GM12878 (cell line): ENCODE measurements around the gene TSPAN5. TPM values are rescaled to one million over a fixed set of nuclear protein-coding genes. Genes with fewer than 3 reads are reported as not detected.
A peak's percentile ranks its signal among the peaks of the same experiment; 100 is the strongest.

Experiments used
- ATAC-seq: fragments of 200-7000 bp; cut with Tn5 transposase; 3 replicates; pipeline ENCODE4 v1.9.1; 2020; ENCODE audit warnings: mild to moderate bottlenecking, moderate library complexity
- BruUV-seq: library from RNA; stranded (reverse); fragments of 400-500 nt; replicated peaks from 2 replicates; lab custom pipeline; 2021; lab: Mats Ljungman, UMichigan
- CTCF ChIA-PET: fragments of 300-600 bp; sonication (Branson Sonifier 250); formaldehyde crosslinking; extraction: SDS; loops from one replicate; lab custom pipeline; 2021; ENCODE audit warnings: inconsistent platforms; lab: Yijun Ruan, JAX
- POLR2A ChIA-PET: fragments of 350-600 bp; formaldehyde crosslinking; extraction: SDS; loops from one replicate; lab custom pipeline; 2021; ENCODE audit warnings: inconsistent platforms; lab: Charles Lee
- RAD21 ChIA-PET: fragments of 300-600 bp; sonication (Branson Sonifier 250); formaldehyde crosslinking; loops from one replicate; lab custom pipeline; 2023; ENCODE audit warnings: antibody characterized with exemption; ENCODE audit not compliant: unreplicated experiment; lab: Charles Lee
- SMC1A ChIA-PET: fragments of 300-600 bp; sonication (Branson Sonifier 250); formaldehyde crosslinking; loops from one replicate; lab custom pipeline; 2023; ENCODE audit not compliant: unreplicated experiment, uncharacterized antibody; lab: Charles Lee
- DNase-seq: peaks from one replicate; pipeline ENCODE4 v3.0.0-alpha.2; 2011; ENCODE audit warnings: low read depth, low spot score
- FAIRE-seq: peaks from 3 replicates; lab custom pipeline; 2011; peaks lifted over from hg19 to GRCh38; lab: Jason Lieb, UNC
- H2AFZ ChIP-seq: 2 replicates; pipeline ENCODE4 v1.6.0; 2011; ENCODE audit warnings: low read depth, low read length, control low read depth; ENCODE audit not compliant: control insufficient read depth
- H3K27ac ChIP-seq: 2 replicates; pipeline ENCODE4 v1.5.1; 2011; ENCODE audit warnings: control low read depth; ENCODE audit not compliant: control insufficient read depth, insufficient read depth
- H3K27me3 ChIP-seq, 2 experiments: replicated peaks in 1 of 2; 2 replicates each; pipeline versions ENCODE4 v1.6.0 to v1.6.1; 2011; ENCODE audit warnings: low read length in 1 of 2; ENCODE audit not compliant: control insufficient read depth in 2 of 2, insufficient read depth in 2 of 2
- H3K36me3 ChIP-seq, 2 experiments: 2 replicates each; pipeline ENCODE4 v1.5.1; 2011; ENCODE audit warnings: low read length in 1 of 2; ENCODE audit not compliant: control insufficient read depth in 2 of 2, insufficient read depth in 2 of 2
- H3K4me1 ChIP-seq: 2 replicates; pipeline ENCODE4 v1.6.1; 2011; ENCODE audit warnings: mild to moderate bottlenecking, low read length, moderate library complexity, mixed read lengths; ENCODE audit not compliant: control insufficient read depth, insufficient read depth
- H3K4me2 ChIP-seq: 2 replicates; pipeline ENCODE4 v1.6.0; 2011; ENCODE audit warnings: control low read depth; ENCODE audit not compliant: control insufficient read depth, insufficient read depth
- H3K4me3 ChIP-seq: fragments of 200-600 bp; sonication (generic); 2 replicates; pipeline ENCODE4 v1.5.1; 2016
- H3K79me2 ChIP-seq: 2 replicates; pipeline ENCODE4 v1.6.0; 2011; ENCODE audit warnings: low read length; ENCODE audit not compliant: control insufficient read depth, insufficient read depth
- H3K9ac ChIP-seq: 2 replicates; pipeline ENCODE4 v1.8.0; 2011; ENCODE audit warnings: low read length, control low read depth, mixed read lengths; ENCODE audit not compliant: control insufficient read depth, insufficient read depth
- H3K9me3 ChIP-seq: replicated peaks from 3 replicates; pipeline ENCODE4 v1.5.1; 2011; ENCODE audit warnings: mild to moderate bottlenecking, low read length; ENCODE audit not compliant: control insufficient read depth, insufficient read depth
- H4K20me1 ChIP-seq: 2 replicates; pipeline ENCODE4 v1.6.0; 2011; ENCODE audit not compliant: control insufficient read depth, insufficient read depth
- BMI1 ChIP-seq: fragments of 450-650 bp; IDR thresholded peaks from 2 replicates; pipeline ENCODE4 v1.6.1; 2016; ENCODE audit warnings: mild to moderate bottlenecking, moderate library complexity, borderline replicate concordance
- CTCF ChIP-seq, 3 experiments: IDR thresholded peaks in 2 of 3; conservative IDR thresholded peaks in 1 of 3; 2 replicates each; pipeline ENCODE4 v1.5.1; 2011; ENCODE audit warnings: low read depth in 3 of 3, low read length in 3 of 3, mild to moderate bottlenecking in 3 of 3, control low read depth in 2 of 3, moderate library complexity in 2 of 3, inconsistent platforms in 1 of 3, mixed read lengths in 1 of 3; ENCODE audit not compliant: control insufficient read depth in 2 of 3, insufficient read depth in 1 of 3; ENCODE audit errors: extremely low read depth in 1 of 3
- EED ChIP-seq: sonication (generic); IDR thresholded peaks from 2 replicates; pipeline ENCODE4 v1.6.1; 2016; ENCODE audit warnings: antibody characterized with exemption, low read depth
- EGR1 ChIP-seq, 2 experiments: IDR thresholded peaks; 1 replicate in 1 of 2; 2 replicates in 1 of 2; pipeline ENCODE4 v1.6.1; 2011 to 2012; ENCODE audit warnings: low read depth in 2 of 2, low read length in 2 of 2, borderline replicate concordance in 1 of 2, mild to moderate bottlenecking in 1 of 2, moderate library complexity in 1 of 2
- ESRRA ChIP-seq: IDR thresholded peaks from 2 replicates; pipeline ENCODE4 v1.6.1; 2012; ENCODE audit warnings: mild to moderate bottlenecking, low read length, improper control_type of control experiment
- GATAD2B ChIP-seq: fragments of 450-650 bp; conservative IDR thresholded peaks from 2 replicates; pipeline ENCODE4 v1.6.1; 2017; ENCODE audit warnings: low read depth, mild to moderate bottlenecking, moderate library complexity
- HCFC1 ChIP-seq: fragments of 150-350 bp; IDR thresholded peaks from 2 replicates; pipeline ENCODE4 v1.6.1; 2014; ENCODE audit warnings: low read length
- IKZF2 ChIP-seq, 2 experiments: fragments of 450-650 bp; IDR thresholded peaks; 2 replicates each; pipeline ENCODE4 v1.6.1; 2017; ENCODE audit warnings: mild to moderate bottlenecking in 2 of 2, moderate library complexity in 2 of 2
- IRF3 ChIP-seq: fragments of 450-650 bp; IDR thresholded peaks from 2 replicates; pipeline ENCODE4 v1.6.1; 2014; ENCODE audit warnings: mild to moderate bottlenecking
- PAX5 ChIP-seq: IDR thresholded peaks from 2 replicates; pipeline ENCODE4 v1.6.1; 2011; ENCODE audit warnings: low read depth, low read length, borderline replicate concordance
- POU2F2 ChIP-seq: IDR thresholded peaks from 3 replicates; pipeline ENCODE4 v1.6.1; 2011; ENCODE audit warnings: low read depth, mild to moderate bottlenecking, low read length, borderline replicate concordance
- SIX5 ChIP-seq: IDR thresholded peaks from 2 replicates; pipeline ENCODE4 v1.6.1; 2011; ENCODE audit warnings: mild to moderate bottlenecking, low read depth, low read length, moderate library complexity; ENCODE audit not compliant: severe bottlenecking
- SMAD1 ChIP-seq: fragments of 450-650 bp; IDR thresholded peaks from 2 replicates; pipeline ENCODE4 v1.6.1; 2018; ENCODE audit warnings: mild to moderate bottlenecking, low read depth; ENCODE audit not compliant: partially characterized antibody
- SREBF2 ChIP-seq: IDR thresholded peaks from 2 replicates; pipeline ENCODE4 v1.6.1; 2012; ENCODE audit warnings: mild to moderate bottlenecking, low read length
- ZBED1 ChIP-seq: IDR thresholded peaks from 2 replicates; pipeline ENCODE4 v1.6.1; 2016; ENCODE audit warnings: borderline replicate concordance
- ZBTB11 ChIP-seq: fragments of 450-650 bp; formaldehyde crosslinking; IDR thresholded peaks from 2 replicates; pipeline ENCODE4 v1.5.0; 2022; ENCODE audit warnings: mild to moderate bottlenecking, missing genetic modification characterization
- WGBS: methylation state at CpG from one replicate; pipeline ENCODE4 v1.1.6; 2016; ENCODE audit warnings: low lambda C conversion rate; ENCODE audit not compliant: insufficient replicate concordance, insufficient coverage; ENCODE audit errors: missing lambda C conversion rate; 5-methylcytosine and 5-hydroxymethylcytosine counted together
- in situ Hi-C: fragments of 300-500 bp; cut with MboI; formaldehyde crosslinking; loops from 9 replicates; pipeline ENCODE4 v1.14.3; 2018; ENCODE audit warnings: mixed read lengths
- intact Hi-C: fragments of 100-400 bp; cut with micrococcal nuclease; formaldehyde crosslinking; loops from one replicate; pipeline ENCODE4 v1.14.2; 2022; ENCODE audit not compliant: unreplicated experiment
- polyA plus RNA-seq, 11 experiments: library from polyadenylated mRNA; depleted of rRNA in 4 of 11; unstranded in 6 of 11; stranded (reverse) in 5 of 11; fragments of >200 nt; fragmentation: Nextera tagmentation in 4 of 11; fragmentation: Illumina TruSeq in 1 of 11; extraction: Ambion mirVana in 4 of 11; extraction: Trizol in 1 of 11; gene quantifications; 1 replicate in 1 of 11; 2 replicates in 10 of 11; pipeline versions ENCODE4 v1.2.1 to v1.2.3, GENCODE V29; 2011 to 2016; ENCODE audit warnings: inconsistent platforms in 2 of 11, missing spikeins in 2 of 11, low read depth in 1 of 11
- total RNA-seq, 4 experiments: library from RNA; depleted of rRNA in 3 of 4; stranded (reverse); fragments of >200 nt in 3 of 4; fragmentation: Illumina TruSeq in 1 of 4; extraction: Trizol in 1 of 4; gene quantifications; 2 replicates each; pipeline versions ENCODE4 v1.2.1 to v1.2.3, GENCODE V29; 2013 to 2021

TSPAN5 gene
- total and polyA plus RNA-seq, 10 of the 15 experiments (the other 5 are each of a cell fraction or from before 2014, with no cell fraction given) = 0.09 to 8.2 (median 0.27) TPM

GRCh38 chr4:98504091-98504490 is 154.3 kb downstream of the TSPAN5 start:
- Histone ChIP-seq H3K4me2 (no peak overlapping the region), H3K4me3 (no peak overlapping the region), H3K27me3 (no peaks in the 10 kb centered on the region), H3K36me3 (no peaks in the 10 kb centered on the region), H3K79me2 (no peaks in the 10 kb centered on the region), H4K20me1 (no peaks in the 10 kb centered on the region), H3K27ac (no peak overlapping the region), H3K9me3 (no peaks in the 10 kb centered on the region), H2AFZ (no peak overlapping the region), H3K4me1 (no peaks in the 10 kb centered on the region), H3K9ac (no peak overlapping the region)
- intact Hi-C loops = no loop called here
- peak; percentile 13 for FAIRE-seq
- TF ChIP-seq ZBED1 (no peak), SIX5 (no peak), POU2F2 (no peak), PAX5 (no peak), SREBF2 (no peak), BMI1 (no peak), ESRRA (no peak), HCFC1 (no peak), ZBTB11 (no peak), IKZF2 (IDR thresholded peaks at IDR 0.05) (no peak), GATAD2B (no peak), EGR1 (IDR thresholded peaks at IDR 0.05; ENCODE audit: borderline replicate concordance in 1 of 2, low read depth in 2 of 2, low read length in 2 of 2) (no peak), SMAD1 (no peak), CTCF (IDR thresholded peaks at IDR 0.05 in 2 of 3, conservative IDR thresholded peaks at IDR 0.05 in 1 of 3; ENCODE audit: control insufficient read depth in 2 of 3, extremely low read depth in 1 of 3, insufficient read depth in 1 of 3, low read depth in 3 of 3, low read length in 3 of 3) (no peak), IRF3 (no peak), EED (no peak)
- ATAC-seq = no peak
- POLR2A ChIA-PET = interaction anchor here (0.5 kb wide), 1 partner anchor 19 kb away, joined by 3 read pairs; no protein-coding TSS in a partner anchor
- RAD21 ChIA-PET = no interaction called here
- no peak for DNase-seq
- WGBS = 3% methylated on average over 2 of the region's 2 CpGs
- SMC1A ChIA-PET = no interaction called here
- CTCF ChIA-PET = interaction anchor here (0.8 kb wide), 1 partner anchor 39 kb away, joined by 3 read pairs; no protein-coding TSS in a partner anchor
- BruUV-seq = no TSS peak
- in situ Hi-C loops = no loop called here
